OCI-M1 (cell line): ENCODE results near the gene PCGF1.
"Not testable (repeated sequence)": the region's sequence is repeated elsewhere in the genome, so short reads cannot be mapped to it uniquely, and the experiment has no call there.

Experiments
- DNase-seq: peaks from one replicate; lab custom pipeline; 2025; lab: John Stamatoyannopoulos, UW

The PCGF1 gene

DNA sequence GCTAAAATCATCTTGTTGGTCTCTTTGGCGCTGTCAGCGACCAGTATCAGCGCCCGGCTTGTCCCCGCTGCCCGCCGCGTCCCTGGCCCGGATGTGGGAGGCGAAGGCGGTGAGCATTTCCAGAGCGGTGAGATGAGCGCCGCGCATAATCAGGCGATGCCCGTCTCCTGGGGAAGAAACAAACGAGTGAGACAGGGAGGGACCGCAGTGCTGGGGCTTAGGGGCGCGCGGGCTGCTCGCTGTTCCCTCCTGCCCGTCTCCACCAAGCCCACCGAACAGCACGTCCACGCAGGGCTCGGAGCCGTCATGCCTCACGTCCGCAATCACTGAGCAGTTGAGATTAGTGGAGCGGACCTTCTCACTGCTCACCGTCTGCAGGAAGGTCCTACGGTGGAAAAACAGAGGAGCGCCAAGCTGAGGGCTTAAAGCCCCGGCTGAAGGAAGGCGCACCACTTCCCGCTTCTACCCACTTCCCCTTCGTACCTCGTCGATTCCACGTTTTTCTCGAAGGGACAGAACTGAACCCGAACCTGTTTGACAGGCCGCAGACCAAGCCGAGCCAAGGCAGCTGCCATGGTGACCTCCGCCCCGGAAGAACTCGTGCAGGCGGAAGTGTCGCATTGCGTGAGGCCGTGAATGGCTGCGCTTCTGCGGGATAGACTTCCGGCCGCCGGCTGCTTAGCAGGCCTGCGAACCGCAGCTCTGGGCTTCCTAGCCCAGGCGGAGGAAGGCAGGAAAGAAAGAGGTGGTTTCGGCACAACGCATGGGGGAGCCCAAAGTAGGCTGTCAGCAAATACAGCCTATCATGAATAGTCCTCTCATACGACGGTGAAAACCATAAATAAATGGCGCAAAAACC is 35.2 kb downstream of the PCGF1 start, which contains the start of gene MRPL53:
TSS of gene MRPL53 (minus strand) at position 595 of the 859 bp plus-strand sequence. CDS start at position 575, 20 bp downstream.
- peak; percentile 94 for DNase-seq

DNA sequence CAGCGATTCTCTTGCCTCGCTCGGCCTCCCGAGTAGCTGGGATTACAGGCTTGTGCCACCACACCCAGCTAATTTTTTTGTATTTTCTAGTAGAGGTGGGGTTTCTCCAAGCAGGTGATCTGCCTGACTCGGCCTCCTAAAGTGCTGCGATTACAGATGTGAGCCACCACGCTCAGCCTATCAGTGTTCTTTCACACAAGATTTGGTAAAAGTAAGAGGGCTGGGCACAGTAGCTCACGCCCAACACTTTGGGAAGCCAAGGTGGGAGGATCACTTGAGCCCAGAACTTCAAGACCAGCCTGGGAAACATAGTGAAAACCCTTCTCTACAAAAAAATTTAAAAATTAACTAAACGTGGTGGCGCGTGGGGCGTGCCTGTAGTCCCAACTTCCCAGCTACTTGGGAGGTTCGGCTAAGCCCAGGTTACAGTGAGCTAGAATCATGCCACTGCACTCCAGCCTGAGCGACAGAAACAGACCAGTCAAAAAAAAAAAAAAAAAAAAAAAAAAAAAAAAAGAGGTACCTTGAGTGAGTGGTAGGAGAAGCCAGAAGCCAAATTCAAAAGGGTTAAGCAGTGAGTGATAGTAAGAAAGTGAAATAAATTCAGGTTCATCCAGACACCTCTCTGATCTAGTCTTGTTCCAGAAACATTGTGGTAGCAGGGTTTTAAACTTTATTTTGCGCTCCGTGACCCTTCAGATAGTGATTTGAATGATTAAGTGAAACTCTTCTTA is 36.0 kb downstream of the PCGF1 start:
- DNase-seq, result no peak

DNA sequence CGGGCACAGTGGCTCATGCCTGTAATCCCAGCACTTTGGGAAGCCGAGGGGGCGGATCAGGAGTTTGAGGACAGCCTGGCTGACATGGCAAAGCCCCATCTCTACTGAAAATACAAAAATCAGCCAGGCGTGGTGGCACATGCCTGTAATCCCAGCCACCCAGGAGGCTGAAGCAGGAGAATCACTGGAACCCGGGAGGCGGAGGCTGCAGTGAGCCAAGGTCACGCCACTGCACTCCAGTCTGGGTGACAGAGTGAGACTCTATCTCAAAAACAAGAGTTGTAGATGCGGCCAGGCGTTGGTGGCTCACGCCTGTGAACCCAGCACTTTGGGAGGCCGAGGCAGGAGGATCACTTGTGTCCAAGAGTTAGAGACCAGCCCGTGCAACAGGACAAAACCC is 36.8 kb downstream of the PCGF1 start:
- not testable (repeated sequence) for DNase-seq

DNA sequence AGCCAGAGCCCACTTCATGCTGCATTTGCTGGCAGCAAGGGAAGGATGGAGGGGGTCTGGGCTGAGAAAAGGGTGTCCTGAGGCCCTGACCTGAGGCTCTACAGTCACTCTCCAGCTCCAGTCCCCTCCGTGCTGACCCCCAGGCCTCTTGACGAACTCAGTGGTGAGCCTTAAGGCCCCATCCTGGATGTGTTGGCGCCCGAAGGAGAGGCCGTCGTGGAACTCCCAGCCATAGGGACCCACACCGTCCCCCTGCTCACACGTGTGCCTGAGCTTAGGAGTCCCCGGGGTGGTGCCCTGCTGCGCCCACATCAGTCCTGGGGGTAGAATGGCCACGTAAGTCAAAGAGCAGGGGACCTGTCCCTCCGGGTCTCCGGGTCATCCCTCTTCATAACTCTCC is 43.1 kb downstream of the PCGF1 start:
- no peak for DNase-seq

DNA sequence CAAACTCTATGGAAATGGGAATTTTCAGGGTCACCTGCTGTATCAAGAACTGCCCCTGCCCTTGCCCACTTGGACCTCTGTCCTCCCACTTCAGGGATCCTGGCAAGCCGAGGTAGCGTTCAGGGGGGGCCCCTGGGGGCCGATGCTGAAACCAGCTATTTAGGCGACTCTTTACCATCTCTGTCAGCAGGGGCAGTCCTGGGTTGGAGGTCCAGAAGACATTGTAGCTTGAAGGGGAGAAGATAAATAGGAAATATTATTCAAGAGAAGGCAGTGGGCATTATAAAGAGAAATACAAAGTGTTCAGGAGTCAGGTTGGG is 44.7 kb downstream of the PCGF1 start:
- no peak for DNase-seq

DNA sequence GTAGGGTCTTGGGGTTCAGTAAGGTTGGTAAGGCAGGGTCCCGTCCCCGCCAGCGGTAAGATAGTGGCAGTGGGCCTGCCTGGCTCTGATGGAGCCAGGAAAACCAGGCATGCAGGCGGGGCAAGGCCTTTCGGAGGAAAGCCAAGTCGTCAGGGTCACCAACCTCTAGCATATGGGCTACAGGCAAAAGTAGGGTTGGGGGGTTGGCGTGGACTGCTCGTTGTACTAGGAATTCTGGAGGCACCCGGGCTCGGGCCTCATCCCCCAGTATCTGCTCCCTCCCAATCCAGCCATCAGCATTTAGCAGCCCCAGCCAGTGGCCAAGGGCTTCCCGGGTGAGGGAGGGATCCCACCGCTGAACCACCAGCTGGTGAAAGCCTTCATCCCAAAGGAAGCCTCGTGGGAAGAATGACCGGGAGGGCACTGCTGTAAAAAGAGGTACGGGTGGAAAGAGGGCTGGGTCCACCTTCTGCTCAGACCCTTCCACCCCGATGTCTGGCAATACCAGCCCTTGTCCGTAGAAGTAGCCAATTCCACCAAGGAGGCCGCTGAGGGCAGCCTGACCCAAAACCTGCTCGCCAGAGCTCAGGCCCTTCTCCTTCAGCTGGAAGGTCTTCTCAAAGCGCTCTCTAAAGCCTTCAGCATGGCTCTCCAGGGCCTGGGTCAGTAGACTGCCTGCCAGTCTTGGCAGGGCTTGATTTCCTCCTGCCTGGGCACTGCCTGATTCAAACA is 45.3 kb downstream of the PCGF1 start:
- no peak for DNase-seq

DNA sequence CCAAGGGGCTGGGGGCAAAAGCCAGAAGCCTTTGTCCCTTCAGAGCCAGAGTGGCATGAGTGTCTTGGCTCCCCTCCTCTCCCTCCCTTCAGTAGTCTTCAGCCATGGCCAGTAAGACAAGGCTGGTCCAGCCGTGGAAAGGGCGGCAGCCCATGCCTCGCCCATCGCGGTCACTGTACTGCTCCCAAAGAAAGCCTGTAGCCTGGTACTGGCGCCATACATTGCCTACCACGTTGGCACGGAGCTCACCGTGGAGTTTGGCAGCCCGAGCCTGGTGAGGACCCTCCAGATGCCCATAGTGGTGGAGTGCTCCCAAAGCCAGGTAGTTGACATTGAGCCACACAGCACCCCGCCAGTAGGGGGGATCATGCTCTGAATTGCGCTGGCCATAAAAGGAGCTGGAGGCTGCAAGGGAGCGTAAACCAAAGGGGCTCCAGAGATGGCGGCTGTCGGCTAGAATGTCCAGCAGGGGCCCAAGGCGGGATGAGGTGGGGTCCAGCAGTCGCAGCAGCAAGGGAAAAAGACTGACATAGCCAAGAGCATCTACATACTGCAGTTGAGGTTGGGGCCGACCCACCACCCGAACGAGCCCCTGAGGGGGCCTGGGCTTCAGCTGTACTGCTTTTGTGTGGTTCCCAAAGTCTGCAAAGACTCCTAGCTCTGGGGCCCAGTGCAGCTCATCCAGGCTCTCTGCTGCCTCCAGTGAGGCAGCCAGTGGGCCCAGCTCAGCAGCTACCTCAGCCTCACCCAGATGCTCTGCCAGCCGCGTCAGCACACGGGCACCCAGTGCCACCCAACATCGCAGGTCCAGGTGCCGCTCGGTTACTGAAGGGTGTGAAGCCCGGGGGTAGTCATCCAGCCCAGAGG is 46.1 kb downstream of the PCGF1 start:
- DNase-seq, result no peak

DNA sequence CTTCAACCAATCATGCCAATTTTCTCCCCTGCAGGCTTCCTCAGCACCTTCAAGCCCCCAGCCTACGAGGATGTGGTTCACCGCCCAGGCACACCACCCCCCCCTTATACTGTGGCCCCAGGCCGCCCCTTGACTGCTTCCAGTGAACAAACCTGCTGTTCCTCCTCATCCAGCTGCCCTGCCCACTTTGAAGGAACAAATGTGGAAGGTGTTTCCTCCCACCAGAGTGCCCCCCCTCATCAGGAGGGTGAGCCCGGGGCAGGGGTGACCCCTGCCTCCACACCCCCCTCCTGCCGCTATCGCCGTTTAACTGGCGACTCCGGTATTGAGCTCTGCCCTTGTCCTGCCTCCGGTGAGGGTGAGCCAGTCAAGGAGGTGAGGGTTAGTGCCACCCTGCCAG is 47.3 kb downstream of the PCGF1 start:
- not testable (repeated sequence) for DNase-seq

DNA sequence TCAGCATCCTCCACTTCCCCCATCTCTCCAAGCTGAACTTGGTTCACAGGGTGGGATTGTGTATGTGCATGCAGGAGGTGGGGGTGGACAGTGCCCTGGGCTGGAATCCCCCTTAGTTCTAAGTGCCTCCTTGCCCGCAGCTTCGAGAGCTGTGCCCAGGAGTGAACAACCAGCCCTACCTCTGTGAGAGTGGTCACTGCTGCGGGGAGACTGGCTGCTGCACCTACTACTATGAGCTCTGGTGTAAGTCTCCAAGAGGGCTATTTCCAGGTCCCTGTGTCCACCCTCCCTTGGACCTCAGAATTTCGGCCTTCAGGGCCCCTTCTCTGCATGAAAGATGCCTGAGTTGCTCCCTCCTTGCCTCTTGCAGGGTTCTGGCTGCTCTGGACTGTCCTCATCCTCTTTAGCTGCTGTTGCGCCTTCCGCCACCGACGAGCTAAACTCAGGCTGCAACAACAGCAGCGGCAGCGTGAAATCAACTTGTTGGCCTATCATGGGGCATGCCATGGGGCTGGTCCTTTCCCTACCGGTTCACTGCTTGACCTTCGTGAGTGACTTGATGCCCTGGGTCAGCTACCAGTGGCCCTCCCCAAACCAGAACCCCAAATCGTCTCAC is 47.9 kb downstream of the PCGF1 start:
- DNase-seq, result not testable (repeated sequence)

DNA sequence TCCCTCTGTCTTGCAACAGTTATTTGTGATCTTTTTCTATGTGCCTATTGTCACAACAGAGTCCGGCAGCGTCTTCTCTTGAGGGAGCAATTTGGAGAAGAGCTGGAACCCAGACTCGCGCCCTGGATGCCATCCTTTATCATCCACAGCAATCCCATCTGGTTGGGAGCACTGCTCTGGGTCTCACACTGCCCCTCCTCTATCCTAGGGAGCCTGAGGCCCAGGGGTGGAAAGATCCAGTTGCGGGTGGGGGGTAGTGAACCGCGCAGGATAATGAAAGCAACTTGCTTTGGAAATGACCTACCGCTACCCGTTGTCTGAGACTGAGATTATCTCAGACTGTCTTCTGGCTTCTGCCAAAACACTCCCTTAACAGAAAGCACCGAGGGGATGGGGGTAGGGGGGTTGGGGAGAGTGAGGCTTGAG is 48.5 kb downstream of the PCGF1 start:
- DNase-seq, result peak; percentile 28

DNA sequence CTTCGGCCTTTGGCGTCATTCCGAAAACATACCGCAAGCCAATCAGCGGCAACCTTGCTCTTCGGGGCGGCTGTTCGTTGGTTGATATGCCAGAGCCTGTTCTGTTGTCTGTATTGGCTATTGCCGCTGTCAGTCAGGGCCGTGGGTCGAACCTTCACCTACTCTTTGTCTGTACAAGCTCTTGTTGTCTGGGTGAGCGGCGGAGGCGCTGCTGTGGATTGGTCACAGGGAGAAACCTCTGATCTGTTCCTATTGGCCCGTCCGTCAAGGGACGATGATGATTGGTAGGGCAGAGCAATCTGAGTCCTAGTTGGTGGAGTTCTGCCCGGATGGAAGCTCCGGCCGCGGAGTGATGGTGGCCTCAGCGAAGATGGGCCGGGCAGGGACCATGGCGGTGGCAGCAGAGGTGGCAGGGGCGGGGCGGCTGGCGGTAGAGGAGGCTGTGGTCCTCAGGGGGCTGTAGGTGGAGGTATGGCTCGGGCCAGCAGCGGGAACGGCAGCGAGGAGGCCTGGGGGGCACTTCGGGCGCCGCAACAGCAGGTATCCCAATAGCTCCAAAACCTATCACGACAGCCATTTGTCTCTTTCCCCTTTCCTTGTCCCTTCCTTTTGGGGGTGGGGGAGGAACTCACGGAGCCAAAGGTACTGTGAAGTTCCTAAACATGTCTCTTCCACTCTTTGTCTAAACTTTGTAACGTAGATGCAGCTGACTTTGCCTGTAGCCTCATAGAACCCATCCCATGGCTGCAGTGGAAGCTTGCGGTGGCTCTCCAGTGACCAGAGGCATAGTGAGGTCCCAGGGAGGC is 49.2 kb downstream of the PCGF1 start, which contains the start of gene WBP1:
TSS of gene WBP1 (plus strand) at position 307 of the 806 bp plus-strand sequence. CDS start at position 472, 165 bp downstream.
- peak; percentile 99 for DNase-seq

DNA sequence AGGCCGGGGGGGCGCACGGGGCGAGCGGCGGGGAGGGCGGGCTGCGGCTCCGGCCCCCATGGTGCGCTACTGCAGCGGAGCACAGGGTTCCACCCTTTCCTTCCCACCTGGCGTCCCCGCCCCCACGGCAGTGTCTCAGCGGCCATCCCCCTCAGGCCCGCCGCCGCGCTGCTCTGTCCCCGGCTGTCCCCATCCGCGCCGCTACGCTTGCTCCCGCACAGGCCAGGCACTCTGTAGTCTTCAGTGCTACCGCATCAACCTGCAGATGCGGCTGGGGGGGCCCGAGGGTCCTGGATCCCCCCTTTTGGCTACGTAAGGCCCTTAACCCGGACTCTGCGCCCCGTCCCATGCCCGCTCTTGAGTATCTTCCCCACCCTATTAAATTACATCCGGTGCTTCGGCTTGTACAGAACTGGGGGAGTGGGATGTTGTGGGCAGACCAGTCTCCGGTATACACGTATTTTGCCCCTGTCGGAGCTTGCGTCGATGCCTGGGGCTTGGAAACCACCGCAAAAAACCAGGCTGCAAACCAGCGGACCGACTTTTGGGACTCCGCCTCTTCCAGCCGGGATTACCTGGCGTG is 49.9 kb downstream of the PCGF1 start:
- DNase-seq, result peak; percentile 76

DNA sequence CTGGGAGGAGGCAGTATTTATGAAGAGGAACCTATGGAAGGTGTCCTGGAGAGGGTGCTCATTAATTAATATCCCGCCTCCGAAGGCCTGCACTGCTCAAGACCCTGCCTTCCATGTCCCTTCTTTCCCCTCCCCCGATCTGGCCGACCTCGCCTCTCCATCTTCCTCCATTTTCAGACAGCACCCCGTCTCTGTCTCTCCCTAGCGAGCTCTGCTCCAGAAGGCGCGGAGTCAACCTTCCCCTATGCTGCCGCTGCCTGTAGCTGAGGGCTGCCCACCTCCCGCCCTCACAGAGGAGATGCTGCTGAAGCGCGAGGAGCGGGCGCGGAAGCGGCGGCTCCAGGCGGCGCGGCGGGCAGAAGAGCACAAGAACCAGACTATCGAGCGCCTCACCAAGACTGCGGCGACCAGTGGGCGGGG is 50.4 kb downstream of the PCGF1 start:
- DNase-seq, result no peak
